Measurements from ENCODE around the gene GATA2. TPM values are rescaled to one million over a fixed set of nuclear protein-coding genes. Genes with fewer than 3 reads are reported as not detected.

Gene GATA2
- total and polyA plus RNA-seq, 2 experiments from 2014 or later, result 0.52 to 0.83 TPM

DNA sequence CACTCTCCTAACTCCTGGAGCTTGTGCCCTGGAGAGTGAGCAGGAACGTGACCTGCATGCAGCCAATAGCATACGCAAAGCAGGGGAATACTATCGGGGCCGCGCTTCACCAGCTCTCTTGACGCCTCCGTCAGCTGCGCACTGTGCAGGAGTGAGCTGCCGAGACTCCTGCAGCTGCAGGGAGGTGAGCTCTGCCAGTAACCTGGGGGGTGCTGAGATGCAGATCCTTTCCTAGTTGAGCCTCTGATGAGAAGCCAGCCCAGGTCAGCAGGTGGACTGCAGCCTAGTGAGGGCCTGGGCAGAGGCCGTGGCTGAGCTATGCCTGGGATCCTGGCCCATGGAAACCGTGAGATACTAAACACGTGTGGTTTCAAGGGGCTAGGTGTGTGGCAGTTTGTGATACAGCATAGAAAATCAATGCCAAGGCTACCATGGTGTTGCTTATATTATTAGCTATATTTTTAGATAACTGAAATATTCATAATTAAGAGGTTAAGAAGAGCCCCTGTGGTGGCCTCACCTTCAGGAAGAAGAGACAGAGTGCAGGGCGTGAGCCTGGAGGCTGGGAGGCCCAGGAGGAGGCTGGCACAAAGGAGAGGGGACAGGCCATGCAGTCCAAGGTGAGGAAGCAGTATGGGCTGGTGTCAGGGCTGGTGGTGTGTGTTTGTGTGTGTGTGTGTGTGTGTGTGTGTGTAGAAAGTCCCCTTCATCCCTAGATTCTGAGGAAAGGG lies 20.4 kb downstream of the GATA2 start:
- H3K27me3 ChIP-seq (ENCODE audit: insufficient read depth), result peaks cover 65% of the 10 kb centered on the region
- peaks cover 59% of the 10 kb centered on the region for H3K27me3 Mint-ChIP-seq (ENCODE audit: insufficient read depth, low read depth, poor library complexity)

More for the DNA sequence above, 20.4 kb downstream of the GATA2 start:
- H3K4me2 ChIP-seq, result no peak overlapping the region
- H2AFZ ChIP-seq, result no peak overlapping the region
- H4K20me1 ChIP-seq (replicated peaks; ENCODE audit: insufficient read depth), result 0 out of 2 replicates have a peak, but pooled peaks cover 3% of the 10 kb centered on the region
- H3K27ac Mint-ChIP-seq, result no peak overlapping the region
- no peaks in the 10 kb centered on the region for H3K79me2 ChIP-seq (replicated peaks; ENCODE audit: insufficient read depth)
- H3K4me1 Mint-ChIP-seq, result peaks cover 22% of the 10 kb centered on the region
- no peaks in the 10 kb centered on the region; the same call in 2 of the 3 replicates for H3K9me3 Mint-ChIP-seq
- ATAC-seq (peak; percentile 11; the same call in 1 of the 3 replicates), DNase-seq (ENCODE audit: low spot score) (no peak)
- no peaks in the 10 kb centered on the region for H3K9me2 ChIP-seq (ENCODE audit: insufficient read depth)
- H3K4me1 ChIP-seq (ENCODE audit: insufficient read depth), result peaks cover 20% of the 10 kb centered on the region
- H3K4me3 ChIP-seq, result no peak overlapping the region
- no peak overlapping the region for H3K27ac ChIP-seq (ENCODE audit: low read depth)
- 0 out of 2 replicates have a peak, but pooled peaks cover 7% of the 10 kb centered on the region for H3F3A ChIP-seq (replicated peaks; ENCODE audit: low read depth)
- H3K36me3 Mint-ChIP-seq (ENCODE audit: low read depth), result no peaks in the 10 kb centered on the region
- no peaks in the 10 kb centered on the region for H3K36me3 ChIP-seq (ENCODE audit: insufficient read depth)
- TF ChIP-seq POLR2AphosphoS5 (IDR thresholded peaks at IDR 0.05; ENCODE audit: low read depth) (no peak), ZNF331 (CRISPR knock-in tag; IDR thresholded peaks at IDR 0.05; ENCODE audit: low read depth) (no peak), EZH2 (IDR thresholded peaks at IDR 0.05; ENCODE audit: low read depth, unreplicated experiment) (no peak), ZNF114 (CRISPR knock-in tag; IDR thresholded peaks at IDR 0.05) (no peak), EZH2phosphoT487 (IDR thresholded peaks at IDR 0.05; ENCODE audit: unreplicated experiment) (no peak), NANOG (IDR thresholded peaks at IDR 0.05; ENCODE audit: borderline replicate concordance) (no peak), JUNB (IDR thresholded peaks at IDR 0.05; ENCODE audit: unreplicated experiment) (no peak), STAT1 (IDR thresholded peaks at IDR 0.05; ENCODE audit: unreplicated experiment) (no peak), CREB1 (CRISPR knock-in tag; IDR thresholded peaks at IDR 0.05; ENCODE audit: low read depth) (no peak)
- TF ChIP-seq, protein P1, sequence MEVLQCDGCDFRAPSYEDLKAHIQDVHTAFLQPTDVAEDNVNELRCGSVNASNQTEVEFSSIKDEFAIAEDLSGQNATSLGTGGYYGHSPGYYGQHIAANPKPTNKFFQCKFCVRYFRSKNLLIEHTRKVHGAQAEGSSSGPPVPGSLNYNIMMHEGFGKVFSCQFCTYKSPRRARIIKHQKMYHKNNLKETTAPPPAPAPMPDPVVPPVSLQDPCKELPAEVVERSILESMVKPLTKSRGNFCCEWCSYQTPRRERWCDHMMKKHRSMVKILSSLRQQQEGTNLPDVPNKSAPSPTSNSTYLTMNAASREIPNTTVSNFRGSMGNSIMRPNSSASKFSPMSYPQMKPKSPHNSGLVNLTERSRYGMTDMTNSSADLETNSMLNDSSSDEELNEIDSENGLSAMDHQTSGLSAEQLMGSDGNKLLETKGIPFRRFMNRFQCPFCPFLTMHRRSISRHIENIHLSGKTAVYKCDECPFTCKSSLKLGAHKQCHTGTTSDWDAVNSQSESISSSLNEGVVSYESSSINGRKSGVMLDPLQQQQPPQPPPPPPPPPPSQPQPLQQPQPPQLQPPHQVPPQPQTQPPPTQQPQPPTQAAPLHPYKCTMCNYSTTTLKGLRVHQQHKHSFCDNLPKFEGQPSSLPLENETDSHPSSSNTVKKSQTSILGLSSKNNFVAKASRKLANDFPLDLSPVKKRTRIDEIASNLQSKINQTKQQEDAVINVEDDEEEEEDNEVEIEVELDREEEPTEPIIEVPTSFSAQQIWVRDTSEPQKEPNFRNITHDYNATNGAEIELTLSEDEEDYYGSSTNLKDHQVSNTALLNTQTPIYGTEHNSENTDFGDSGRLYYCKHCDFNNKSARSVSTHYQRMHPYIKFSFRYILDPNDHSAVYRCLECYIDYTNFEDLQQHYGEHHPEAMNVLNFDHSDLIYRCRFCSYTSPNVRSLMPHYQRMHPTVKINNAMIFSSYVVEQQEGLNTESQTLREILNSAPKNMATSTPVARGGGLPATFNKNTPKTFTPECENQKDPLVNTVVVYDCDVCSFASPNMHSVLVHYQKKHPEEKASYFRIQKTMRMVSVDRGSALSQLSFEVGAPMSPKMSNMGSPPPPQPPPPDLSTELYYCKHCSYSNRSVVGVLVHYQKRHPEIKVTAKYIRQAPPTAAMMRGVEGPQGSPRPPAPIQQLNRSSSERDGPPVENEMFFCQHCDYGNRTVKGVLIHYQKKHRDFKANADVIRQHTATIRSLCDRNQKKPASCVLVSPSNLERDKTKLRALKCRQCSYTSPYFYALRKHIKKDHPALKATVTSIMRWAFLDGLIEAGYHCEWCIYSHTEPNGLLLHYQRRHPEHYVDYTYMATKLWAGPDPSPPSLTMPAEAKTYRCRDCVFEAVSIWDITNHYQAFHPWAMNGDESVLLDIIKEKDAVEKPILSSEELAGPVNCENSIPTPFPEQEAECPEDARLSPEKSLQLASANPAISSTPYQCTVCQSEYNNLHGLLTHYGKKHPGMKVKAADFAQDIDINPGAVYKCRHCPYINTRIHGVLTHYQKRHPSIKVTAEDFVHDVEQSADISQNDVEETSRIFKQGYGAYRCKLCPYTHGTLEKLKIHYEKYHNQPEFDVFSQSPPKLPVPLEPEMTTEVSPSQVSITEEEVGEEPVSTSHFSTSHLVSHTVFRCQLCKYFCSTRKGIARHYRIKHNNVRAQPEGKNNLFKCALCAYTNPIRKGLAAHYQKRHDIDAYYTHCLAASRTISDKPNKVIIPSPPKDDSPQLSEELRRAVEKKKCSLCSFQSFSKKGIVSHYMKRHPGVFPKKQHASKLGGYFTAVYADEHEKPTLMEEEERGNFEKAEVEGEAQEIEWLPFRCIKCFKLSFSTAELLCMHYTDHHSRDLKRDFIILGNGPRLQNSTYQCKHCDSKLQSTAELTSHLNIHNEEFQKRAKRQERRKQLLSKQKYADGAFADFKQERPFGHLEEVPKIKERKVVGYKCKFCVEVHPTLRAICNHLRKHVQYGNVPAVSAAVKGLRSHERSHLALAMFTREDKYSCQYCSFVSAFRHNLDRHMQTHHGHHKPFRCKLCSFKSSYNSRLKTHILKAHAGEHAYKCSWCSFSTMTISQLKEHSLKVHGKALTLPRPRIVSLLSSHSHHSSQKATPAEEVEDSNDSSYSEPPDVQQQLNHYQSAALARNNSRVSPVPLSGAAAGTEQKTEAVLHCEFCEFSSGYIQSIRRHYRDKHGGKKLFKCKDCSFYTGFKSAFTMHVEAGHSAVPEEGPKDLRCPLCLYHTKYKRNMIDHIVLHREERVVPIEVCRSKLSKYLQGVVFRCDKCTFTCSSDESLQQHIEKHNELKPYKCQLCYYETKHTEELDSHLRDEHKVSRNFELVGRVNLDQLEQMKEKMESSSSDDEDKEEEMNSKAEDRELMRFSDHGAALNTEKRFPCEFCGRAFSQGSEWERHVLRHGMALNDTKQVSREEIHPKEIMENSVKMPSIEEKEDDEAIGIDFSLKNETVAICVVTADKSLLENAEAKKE (CRISPR knock-in tag; IDR thresholded peaks at IDR 0.05), result no peak
- TF ChIP-seq, protein P2, sequence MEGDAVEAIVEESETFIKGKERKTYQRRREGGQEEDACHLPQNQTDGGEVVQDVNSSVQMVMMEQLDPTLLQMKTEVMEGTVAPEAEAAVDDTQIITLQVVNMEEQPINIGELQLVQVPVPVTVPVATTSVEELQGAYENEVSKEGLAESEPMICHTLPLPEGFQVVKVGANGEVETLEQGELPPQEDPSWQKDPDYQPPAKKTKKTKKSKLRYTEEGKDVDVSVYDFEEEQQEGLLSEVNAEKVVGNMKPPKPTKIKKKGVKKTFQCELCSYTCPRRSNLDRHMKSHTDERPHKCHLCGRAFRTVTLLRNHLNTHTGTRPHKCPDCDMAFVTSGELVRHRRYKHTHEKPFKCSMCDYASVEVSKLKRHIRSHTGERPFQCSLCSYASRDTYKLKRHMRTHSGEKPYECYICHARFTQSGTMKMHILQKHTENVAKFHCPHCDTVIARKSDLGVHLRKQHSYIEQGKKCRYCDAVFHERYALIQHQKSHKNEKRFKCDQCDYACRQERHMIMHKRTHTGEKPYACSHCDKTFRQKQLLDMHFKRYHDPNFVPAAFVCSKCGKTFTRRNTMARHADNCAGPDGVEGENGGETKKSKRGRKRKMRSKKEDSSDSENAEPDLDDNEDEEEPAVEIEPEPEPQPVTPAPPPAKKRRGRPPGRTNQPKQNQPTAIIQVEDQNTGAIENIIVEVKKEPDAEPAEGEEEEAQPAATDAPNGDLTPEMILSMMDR (conservative IDR thresholded peaks at IDR 0.05; ENCODE audit: low read depth in 2 of 2), result no peak
- TF ChIP-seq, protein P3, sequence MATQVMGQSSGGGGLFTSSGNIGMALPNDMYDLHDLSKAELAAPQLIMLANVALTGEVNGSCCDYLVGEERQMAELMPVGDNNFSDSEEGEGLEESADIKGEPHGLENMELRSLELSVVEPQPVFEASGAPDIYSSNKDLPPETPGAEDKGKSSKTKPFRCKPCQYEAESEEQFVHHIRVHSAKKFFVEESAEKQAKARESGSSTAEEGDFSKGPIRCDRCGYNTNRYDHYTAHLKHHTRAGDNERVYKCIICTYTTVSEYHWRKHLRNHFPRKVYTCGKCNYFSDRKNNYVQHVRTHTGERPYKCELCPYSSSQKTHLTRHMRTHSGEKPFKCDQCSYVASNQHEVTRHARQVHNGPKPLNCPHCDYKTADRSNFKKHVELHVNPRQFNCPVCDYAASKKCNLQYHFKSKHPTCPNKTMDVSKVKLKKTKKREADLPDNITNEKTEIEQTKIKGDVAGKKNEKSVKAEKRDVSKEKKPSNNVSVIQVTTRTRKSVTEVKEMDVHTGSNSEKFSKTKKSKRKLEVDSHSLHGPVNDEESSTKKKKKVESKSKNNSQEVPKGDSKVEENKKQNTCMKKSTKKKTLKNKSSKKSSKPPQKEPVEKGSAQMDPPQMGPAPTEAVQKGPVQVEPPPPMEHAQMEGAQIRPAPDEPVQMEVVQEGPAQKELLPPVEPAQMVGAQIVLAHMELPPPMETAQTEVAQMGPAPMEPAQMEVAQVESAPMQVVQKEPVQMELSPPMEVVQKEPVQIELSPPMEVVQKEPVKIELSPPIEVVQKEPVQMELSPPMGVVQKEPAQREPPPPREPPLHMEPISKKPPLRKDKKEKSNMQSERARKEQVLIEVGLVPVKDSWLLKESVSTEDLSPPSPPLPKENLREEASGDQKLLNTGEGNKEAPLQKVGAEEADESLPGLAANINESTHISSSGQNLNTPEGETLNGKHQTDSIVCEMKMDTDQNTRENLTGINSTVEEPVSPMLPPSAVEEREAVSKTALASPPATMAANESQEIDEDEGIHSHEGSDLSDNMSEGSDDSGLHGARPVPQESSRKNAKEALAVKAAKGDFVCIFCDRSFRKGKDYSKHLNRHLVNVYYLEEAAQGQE (IDR thresholded peaks at IDR 0.05; ENCODE audit: unreplicated experiment), result no peak
- TF ChIP-seq, protein P4, sequence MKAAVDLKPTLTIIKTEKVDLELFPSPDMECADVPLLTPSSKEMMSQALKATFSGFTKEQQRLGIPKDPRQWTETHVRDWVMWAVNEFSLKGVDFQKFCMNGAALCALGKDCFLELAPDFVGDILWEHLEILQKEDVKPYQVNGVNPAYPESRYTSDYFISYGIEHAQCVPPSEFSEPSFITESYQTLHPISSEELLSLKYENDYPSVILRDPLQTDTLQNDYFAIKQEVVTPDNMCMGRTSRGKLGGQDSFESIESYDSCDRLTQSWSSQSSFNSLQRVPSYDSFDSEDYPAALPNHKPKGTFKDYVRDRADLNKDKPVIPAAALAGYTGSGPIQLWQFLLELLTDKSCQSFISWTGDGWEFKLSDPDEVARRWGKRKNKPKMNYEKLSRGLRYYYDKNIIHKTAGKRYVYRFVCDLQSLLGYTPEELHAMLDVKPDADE (IDR thresholded peaks at IDR 0.05), result no peak
- H3K4me3 Mint-ChIP-seq, result no peak overlapping the region

All from GM23338 (cell line).